IMR-90 (cell line): ENCODE results near the gene ZNF554.

Experiments used
- CTCF ChIP-seq: conservative IDR thresholded peaks from 2 replicates; pipeline ENCODE4 v1.5.1; 2012; ENCODE audit warnings: mild to moderate bottlenecking, low read depth, low read length, improper control_type of control experiment
- FOS ChIP-seq: fragments of 150-350 bp; IDR thresholded peaks from 2 replicates; pipeline ENCODE4 v1.6.1; 2016; ENCODE audit warnings: low read depth, low read length
- MAFK ChIP-seq: IDR thresholded peaks from 2 replicates; pipeline ENCODE4 v1.6.1; 2012; ENCODE audit warnings: low read depth, low read length, improper control_type of control experiment
- MXI1 ChIP-seq: IDR thresholded peaks from 2 replicates; pipeline ENCODE4 v1.6.1; 2012; ENCODE audit warnings: low read depth, mild to moderate bottlenecking, low read length, moderate library complexity, borderline replicate concordance
- NFE2L2 ChIP-seq: fragments of 150-350 bp; IDR thresholded peaks from 2 replicates; pipeline ENCODE4 v1.6.1; 2016; ENCODE audit warnings: low read depth, mild to moderate bottlenecking, low read length
- POLR2A ChIP-seq: IDR thresholded peaks from 2 replicates; pipeline ENCODE4 v1.6.1; 2012; ENCODE audit warnings: mild to moderate bottlenecking, low read depth, low read length
- RAD21 ChIP-seq: IDR thresholded peaks from 2 replicates; pipeline ENCODE4 v1.6.1; 2012; ENCODE audit warnings: low read length, improper control_type of control experiment
- USF2 ChIP-seq: fragments of 150-350 bp; IDR thresholded peaks from 2 replicates; pipeline ENCODE4 v1.6.1; 2017; ENCODE audit warnings: mild to moderate bottlenecking, antibody characterized with exemption, low read length, low read depth

GRCh38 chr19:2803486-2804155 lies 16.0 kb upstream of the ZNF554 start:
- no peak for TF ChIP-seq CTCF
- TF ChIP-seq MAFK = no peak
- TF ChIP-seq NFE2L2 = no peak
- TF ChIP-seq USF2 = no peak
- no peak for TF ChIP-seq RAD21
- no peak for TF ChIP-seq POLR2A
- no peak for TF ChIP-seq FOS
- TF ChIP-seq MXI1 = no peak
